Liver (tissue), 9 donors: Measurements from ENCODE around the gene PLA2G4B. TPM values are rescaled to one million over a fixed set of nuclear protein-coding genes. Genes with fewer than 3 reads are reported as not detected.

ENCODE experiments used
- DNase-seq: peaks from one replicate; pipeline ENCODE4 v3.0.0-alpha.2; 2017; ENCODE audit warnings: low spot score
- H3K27ac ChIP-seq, 2 donors: one replicate each; pipeline ENCODE4 v1.7.0; 2013; ENCODE audit warnings: inconsistent platforms in 2 of 2, low read length in 2 of 2, control low read depth in 1 of 2, low read depth in 1 of 2, mild to moderate bottlenecking in 1 of 2
- H3K27me3 ChIP-seq, 4 donors: one replicate each; pipeline versions ENCODE4 v1.6.1 to v1.7.0; 2013; ENCODE audit warnings: low read length in 3 of 4, inconsistent platforms in 1 of 4, mild to moderate bottlenecking in 1 of 4, moderate library complexity in 1 of 4; ENCODE audit not compliant: control insufficient read depth in 4 of 4, insufficient read depth in 4 of 4
- H3K36me3 ChIP-seq, 4 donors: one replicate each; pipeline versions ENCODE4 v1.6.1 to v1.7.0; 2013; ENCODE audit warnings: low read length in 3 of 4, mild to moderate bottlenecking in 3 of 4, low read depth in 1 of 4, moderate library complexity in 1 of 4; ENCODE audit not compliant: control insufficient read depth in 4 of 4, insufficient read depth in 3 of 4
- H3K4me1 ChIP-seq, 4 donors: one replicate each; pipeline versions ENCODE4 v1.6.1 to v1.7.0; 2013; ENCODE audit warnings: low read length in 3 of 4, mild to moderate bottlenecking in 3 of 4, moderate library complexity in 1 of 4; ENCODE audit not compliant: control insufficient read depth in 4 of 4, insufficient read depth in 4 of 4
- H3K4me3 ChIP-seq, 3 donors: one replicate each; pipeline versions ENCODE4 v1.6.1 to v1.7.0; 2013; ENCODE audit warnings: low read length in 3 of 3, control low read depth in 1 of 3, low read depth in 1 of 3, mild to moderate bottlenecking in 1 of 3
- H3K9ac ChIP-seq, 2 donors: one replicate each; pipeline ENCODE4 v1.7.0; 2013; ENCODE audit warnings: low read length in 2 of 2, mild to moderate bottlenecking in 2 of 2, moderate library complexity in 2 of 2, control low read depth in 1 of 2, low read depth in 1 of 2
- H3K9me3 ChIP-seq, 4 donors: one replicate each; pipeline versions ENCODE4 v1.6.1 to v1.7.0; 2013; ENCODE audit warnings: low read length in 3 of 4; ENCODE audit not compliant: control insufficient read depth in 4 of 4
- EGR1 ChIP-seq, 2 donors: IDR thresholded peaks; 2 replicates each; pipeline ENCODE4 v1.6.1; 2016 to 2018; ENCODE audit warnings: antibody characterized with exemption in 2 of 2, low read depth in 2 of 2
- FOXA1 ChIP-seq: IDR thresholded peaks from 2 replicates; pipeline ENCODE4 v1.6.1; 2016; ENCODE audit warnings: antibody characterized with exemption
- FOXA2 ChIP-seq: IDR thresholded peaks from 2 replicates; pipeline ENCODE4 v1.6.1; 2016; ENCODE audit warnings: antibody characterized with exemption
- GABPA ChIP-seq, 2 donors: IDR thresholded peaks in 1 of 2; conservative IDR thresholded peaks in 1 of 2; 2 replicates each; pipeline ENCODE4 v1.6.1; 2016; ENCODE audit warnings: antibody characterized with exemption in 2 of 2, mild to moderate bottlenecking in 1 of 2, moderate library complexity in 1 of 2
- HNF4A ChIP-seq, 2 donors: conservative IDR thresholded peaks; 2 replicates each; pipeline ENCODE4 v1.6.1; 2016; ENCODE audit warnings: antibody characterized with exemption in 2 of 2, mild to moderate bottlenecking in 2 of 2
- HNF4G ChIP-seq: IDR thresholded peaks from 2 replicates; pipeline ENCODE4 v1.6.1; 2016; ENCODE audit warnings: antibody characterized with exemption
- JUND ChIP-seq, 2 donors: IDR thresholded peaks; 2 replicates each; pipeline ENCODE4 v1.6.1; 2016; ENCODE audit warnings: antibody characterized with exemption in 2 of 2
- RAD21 ChIP-seq, 2 donors: IDR thresholded peaks; 2 replicates each; pipeline ENCODE4 v1.6.1; 2016; ENCODE audit warnings: antibody characterized with exemption in 2 of 2, mild to moderate bottlenecking in 2 of 2
- REST ChIP-seq: IDR thresholded peaks from 2 replicates; pipeline ENCODE4 v1.6.1; 2016; ENCODE audit warnings: antibody characterized with exemption, mild to moderate bottlenecking
- RXRA ChIP-seq, 2 donors: IDR thresholded peaks; 2 replicates each; pipeline ENCODE4 v1.6.1; 2017 to 2018; ENCODE audit warnings: antibody characterized with exemption in 2 of 2, mild to moderate bottlenecking in 1 of 2
- SP1 ChIP-seq: IDR thresholded peaks from 2 replicates; pipeline ENCODE4 v1.6.1; 2018; ENCODE audit warnings: antibody characterized with exemption, mild to moderate bottlenecking
- TAF1 ChIP-seq: conservative IDR thresholded peaks from 2 replicates; pipeline ENCODE4 v1.6.1; 2016; ENCODE audit warnings: antibody characterized with exemption, mild to moderate bottlenecking
- ZBTB33 ChIP-seq: IDR thresholded peaks from 2 replicates; pipeline ENCODE4 v1.6.1; 2016; ENCODE audit warnings: antibody characterized with exemption
- WGBS: extraction: QIAGEN DNeasy Blood & Tissue Kit; methylation state at CpG from one replicate; pipeline ENCODE4 v1.1.7; 2013; 5-methylcytosine and 5-hydroxymethylcytosine counted together
- polyA plus RNA-seq, 2 donors: library from polyadenylated mRNA; stranded (reverse) in 1 of 2; unstranded in 1 of 2; fragments of 200-250 nt in 1 of 2; fragments of >200 nt in 1 of 2; fragmentation: Nextera tagmentation in 1 of 2; extraction: Ambion mirVana in 1 of 2; gene quantifications; one replicate each; pipeline versions ENCODE4 v1.2.1 to v1.2.3, GENCODE V29; 2013 to 2015
- total RNA-seq, 2 donors: library from RNA; depleted of rRNA; stranded (reverse); fragments of >200 nt; gene quantifications; one replicate each; pipeline ENCODE4 v1.2.3, GENCODE V29; 2014
- donor health status: healthy.
- donor health status: healthy.
- donor health status: healthy.
- donor health status: healthy.
- donor health status: healthy.

PLA2G4B gene
- total and polyA plus RNA-seq, 4 donors, result 0.33 to 3.6 (median 2.3) TPM

GRCh38 chr15:41882689-41883483 is 44.2 kb downstream of the PLA2G4B start:
- Histone ChIP-seq H3K4me1 (peaks cover 26 to 50% (median 38%) of the 10 kb centered on the region in 4 donors), H3K9ac (no peak overlapping the region), H3K27ac (peak overlapping the region; percentile 8 to 47), H3K9me3 (no peaks in the 10 kb centered on the region), H3K27me3 (no peaks in the 10 kb centered on the region), H3K4me3 (peak overlapping the region in 1 of 3 donors; percentile 5), H3K36me3 (no peaks in the 10 kb centered on the region)
- TF ChIP-seq ZBTB33, result no peak
- TF ChIP-seq HNF4A (conservative IDR thresholded peaks at IDR 0.05), result peak in 1 of 2 donors; percentile 22
- 74% methylated on average over 14 of the region's 14 CpGs for WGBS
- no peak for DNase-seq

GRCh38 chr15:41883484-41883825 is 44.8 kb downstream of the PLA2G4B start:
- peak overlapping the region in 1 of 2 donors; percentile 47 for H3K27ac ChIP-seq

More at GRCh38 chr15:41883484-41883825, 44.8 kb downstream of the PLA2G4B start:
- Histone ChIP-seq H3K4me1 (peaks cover 26 to 50% (median 38%) of the 10 kb centered on the region in 4 donors), H3K9me3 (no peaks in the 10 kb centered on the region), H3K9ac (no peak overlapping the region), H3K4me3 (no peak overlapping the region), H3K27me3 (no peaks in the 10 kb centered on the region), H3K36me3 (no peaks in the 10 kb centered on the region)
- TF ChIP-seq FOXA1, result no peak
- no peak for TF ChIP-seq REST
- TF ChIP-seq FOXA2, result no peak
- no peak for TF ChIP-seq EGR1 (IDR thresholded peaks at IDR 0.05; ENCODE audit: low read depth in 2 of 2)
- no peak for TF ChIP-seq SP1
- peak; percentile 64 to 79 for TF ChIP-seq HNF4A (conservative IDR thresholded peaks at IDR 0.05)
- TF ChIP-seq HNF4G, result no peak
- TF ChIP-seq RAD21 (IDR thresholded peaks at IDR 0.05), result no peak
- no peak for TF ChIP-seq GABPA (IDR thresholded peaks at IDR 0.05 in 1 of 2, conservative IDR thresholded peaks at IDR 0.05 in 1 of 2)
- no peak for TF ChIP-seq TAF1
- TF ChIP-seq JUND (IDR thresholded peaks at IDR 0.05), result peak in 1 of 2 donors; percentile 16
- TF ChIP-seq RXRA (IDR thresholded peaks at IDR 0.05), result peak; percentile 6 to 64
- TF ChIP-seq ZBTB33, result no peak
- 66% methylated on average over 2 of the region's 2 CpGs for WGBS
- no peak for DNase-seq
